NCI-H748 treated with DMSO at 0.1 percent for 48 hours (cell line): ENCODE measurements around the gene VPS13D.

Source experiments
- DNase-seq: peaks from one replicate; lab custom pipeline; 2025; lab: John Stamatoyannopoulos, UW

VPS13D gene

DNA sequence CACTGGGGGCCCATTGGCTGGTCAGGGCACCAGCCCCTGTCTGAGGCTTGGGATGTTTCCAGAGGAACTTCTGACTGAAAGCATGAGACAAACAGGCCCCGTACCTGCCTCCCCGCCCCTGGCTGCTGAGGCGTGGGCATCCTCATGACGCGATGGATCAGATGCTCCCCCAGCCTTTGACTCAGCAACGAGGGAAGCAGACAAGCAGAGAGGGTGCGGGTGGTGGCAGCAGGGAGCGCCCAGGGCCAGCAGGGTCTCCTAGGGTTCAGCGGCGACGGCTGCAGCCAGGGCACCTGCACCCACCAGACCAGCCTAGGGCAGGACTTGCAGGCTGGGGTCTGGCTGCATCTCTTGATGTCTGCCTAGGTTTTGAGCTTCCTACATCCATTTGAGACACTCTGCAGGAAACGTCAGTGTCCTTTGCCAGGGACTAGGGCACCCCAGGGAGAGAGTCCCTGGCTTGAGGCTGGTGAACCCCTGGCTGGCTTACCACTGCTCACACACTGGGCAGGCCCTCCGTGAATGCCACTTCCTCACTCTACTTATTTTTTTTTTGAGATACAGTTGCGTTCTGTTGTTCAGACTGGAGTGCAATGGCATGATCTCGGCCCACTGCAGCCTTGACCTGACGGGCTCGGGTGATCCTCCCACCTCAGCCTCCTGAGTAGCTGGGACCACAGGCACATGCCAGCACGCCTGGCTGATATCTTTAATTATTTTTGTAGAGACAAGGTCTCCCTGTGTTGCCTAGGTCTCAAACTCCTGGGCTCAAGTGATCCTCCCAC is 324.9 kb downstream of the VPS13D start:
- DNase-seq = no peak

DNA sequence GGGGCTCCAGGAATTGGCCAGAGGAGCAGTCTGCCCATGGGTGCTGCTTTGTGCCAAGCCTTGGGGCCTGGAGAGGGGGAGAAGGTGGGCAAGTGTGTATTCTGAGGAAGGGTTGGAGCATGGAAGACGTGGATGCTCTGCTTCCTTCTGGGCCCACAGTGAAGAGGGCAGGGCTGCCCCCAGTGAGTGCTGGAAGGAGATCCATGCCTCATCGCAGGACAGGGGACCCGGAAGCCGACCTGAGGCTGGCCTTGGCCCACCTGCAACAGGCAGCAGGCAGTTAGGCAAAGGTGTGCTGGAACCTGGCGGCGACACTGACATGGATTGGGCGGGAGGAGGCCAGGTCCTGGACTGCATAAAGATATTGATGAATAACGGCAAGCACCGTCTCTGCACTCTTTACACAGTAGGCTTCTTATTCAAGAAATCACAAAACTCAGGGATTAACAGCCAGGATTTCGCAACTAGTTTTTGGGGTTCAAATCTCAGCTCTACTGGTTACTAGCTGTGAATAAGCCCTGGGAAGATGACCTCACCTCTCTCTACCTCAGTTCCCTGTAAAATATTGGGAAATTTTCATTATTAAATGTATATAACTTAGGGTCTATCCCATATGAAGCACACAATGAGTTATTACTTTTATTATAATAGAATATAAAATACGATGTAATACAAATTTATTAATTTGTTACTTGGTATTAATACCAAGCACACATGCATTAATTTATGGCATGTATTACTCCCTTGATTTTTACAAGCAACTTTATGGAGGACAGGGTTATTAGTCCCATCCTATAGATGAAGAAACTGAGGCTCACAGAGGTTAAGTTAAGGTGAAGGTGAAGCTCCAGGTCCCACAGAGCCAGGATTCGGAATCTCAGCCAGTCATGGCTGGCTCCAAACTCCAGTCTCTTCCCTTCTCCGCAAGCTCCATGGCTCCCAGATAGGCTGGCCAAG is 325.9 kb downstream of the VPS13D start:
- DNase-seq = no peak

DNA sequence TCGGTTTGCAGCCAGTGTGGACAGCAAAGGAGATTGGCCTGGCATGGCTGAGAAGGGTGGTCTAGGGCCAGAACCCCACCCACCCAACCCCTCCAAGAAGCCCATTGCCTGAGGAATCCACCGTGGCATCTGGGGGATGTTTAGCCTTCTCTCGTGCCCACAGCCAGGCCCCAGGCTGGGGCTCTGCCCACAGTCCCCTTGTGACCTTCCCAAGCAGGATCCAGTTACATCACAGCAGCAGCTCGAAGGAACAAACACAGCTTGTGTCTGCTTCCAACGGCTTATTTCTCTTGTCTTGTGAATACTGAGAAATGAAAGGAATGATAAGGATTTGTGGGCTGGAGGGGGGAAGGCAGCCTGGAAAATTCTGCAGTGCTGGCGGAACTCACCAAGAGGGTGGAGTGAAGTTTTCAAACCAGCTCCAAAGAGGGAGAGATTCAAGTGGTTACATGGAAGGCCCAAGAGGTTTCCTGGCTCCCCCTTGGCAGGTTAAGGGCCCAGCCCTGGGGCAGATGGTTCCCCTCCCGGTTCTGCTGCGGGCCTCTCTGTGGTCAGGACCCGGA is 326.6 kb downstream of the VPS13D start:
- DNase-seq = no peak

DNA sequence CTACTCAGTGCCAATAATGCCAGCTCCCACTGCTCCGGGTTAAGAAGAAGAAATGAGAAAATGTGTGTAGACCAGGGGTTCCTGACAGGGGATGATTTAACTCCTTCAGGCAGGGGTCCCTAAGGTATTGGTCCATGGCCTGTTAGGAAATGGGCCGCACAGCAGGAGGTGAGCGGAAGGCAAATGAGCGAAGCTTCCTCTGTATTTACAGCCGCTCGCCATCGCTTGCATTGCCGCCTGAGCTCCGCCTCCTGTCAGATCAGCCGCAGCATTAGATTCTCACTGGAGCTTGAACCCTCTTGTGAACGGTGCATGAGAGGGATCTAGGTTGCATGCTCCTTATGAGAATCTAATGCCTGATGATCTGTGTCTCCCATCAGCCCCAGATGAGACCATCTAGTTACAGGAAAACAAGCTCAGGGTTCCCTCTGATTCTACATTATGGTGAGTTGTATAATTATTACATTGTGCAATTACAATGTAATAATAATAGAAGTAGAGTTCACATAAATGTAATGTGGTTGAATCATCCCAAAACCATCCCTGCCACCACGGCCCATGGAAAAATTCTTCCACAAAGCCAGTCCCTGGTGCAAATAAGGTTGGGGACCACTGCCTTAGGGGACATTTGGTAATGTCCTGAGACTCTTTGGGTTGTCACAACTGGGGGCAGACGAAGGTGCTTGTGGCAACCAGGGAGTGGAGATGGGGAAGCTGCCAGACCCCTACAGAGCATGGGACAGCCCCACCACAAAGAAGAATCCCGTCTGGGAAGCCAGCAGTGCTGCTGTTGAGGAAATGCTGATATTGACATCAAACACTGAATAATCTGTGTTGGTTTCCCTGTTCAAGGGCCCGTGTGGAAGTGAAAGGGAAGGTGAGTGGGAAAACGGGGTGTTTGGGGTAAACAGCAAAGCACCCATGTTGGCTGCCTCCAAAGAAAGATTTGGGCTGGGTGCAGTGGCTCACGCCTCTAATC is 327.4 kb downstream of the VPS13D start:
- DNase-seq = no peak

DNA sequence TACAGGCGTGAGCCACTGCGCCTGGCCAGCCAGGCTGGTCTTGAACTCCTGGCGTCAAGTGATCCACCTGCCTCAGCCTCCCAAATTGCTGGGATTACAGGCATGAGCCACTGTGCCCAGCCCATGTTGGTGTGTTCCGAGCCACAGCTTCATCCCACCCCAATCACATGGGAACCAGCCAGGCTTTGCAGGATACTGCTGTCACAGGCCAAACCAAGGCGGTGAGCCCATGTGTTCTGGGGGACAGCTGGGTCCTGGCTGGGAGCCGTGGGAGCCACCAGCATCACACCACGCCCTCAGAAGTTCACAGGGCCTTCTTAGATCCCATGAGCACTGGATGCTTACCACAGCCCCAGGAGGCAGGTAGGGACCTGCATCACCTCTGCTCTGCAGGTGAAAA is 331.3 kb downstream of the VPS13D start:
- no peak for DNase-seq
